ENCODE data around the gene TXNDC17.
"Not testable (repeated sequence)": the region's sequence is repeated elsewhere in the genome, so short reads cannot be mapped to it uniquely, and the experiment has no call there.

Gene TXNDC17

DNA sequence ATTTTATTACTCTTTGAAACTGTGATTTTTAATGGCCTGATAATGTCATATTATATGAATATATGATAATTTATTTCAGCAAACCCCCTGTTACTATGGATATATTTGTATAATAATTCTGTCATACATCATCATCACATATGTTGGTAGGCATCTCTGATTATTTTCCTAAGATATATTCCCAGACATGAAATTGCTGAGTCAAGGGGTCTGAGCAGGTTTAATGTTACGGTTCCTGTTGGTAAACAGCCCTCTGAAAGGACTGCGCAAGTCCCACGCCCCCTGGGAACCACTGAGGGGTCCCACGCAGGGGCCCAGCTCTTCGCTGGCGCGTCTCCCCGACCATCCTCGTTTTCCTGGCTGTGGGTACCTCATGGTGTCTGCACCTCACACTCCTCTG lies 48.1 kb downstream of the TXNDC17 start:
- DNase-seq (ENCODE audit: extremely low spot score), result no peak
- TF ChIP-seq, protein P1, sequence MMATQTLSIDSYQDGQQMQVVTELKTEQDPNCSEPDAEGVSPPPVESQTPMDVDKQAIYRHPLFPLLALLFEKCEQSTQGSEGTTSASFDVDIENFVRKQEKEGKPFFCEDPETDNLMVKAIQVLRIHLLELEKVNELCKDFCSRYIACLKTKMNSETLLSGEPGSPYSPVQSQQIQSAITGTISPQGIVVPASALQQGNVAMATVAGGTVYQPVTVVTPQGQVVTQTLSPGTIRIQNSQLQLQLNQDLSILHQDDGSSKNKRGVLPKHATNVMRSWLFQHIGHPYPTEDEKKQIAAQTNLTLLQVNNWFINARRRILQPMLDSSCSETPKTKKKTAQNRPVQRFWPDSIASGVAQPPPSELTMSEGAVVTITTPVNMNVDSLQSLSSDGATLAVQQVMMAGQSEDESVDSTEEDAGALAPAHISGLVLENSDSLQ (IDR thresholded peaks at IDR 0.05), result no peak
- TF ChIP-seq BHLHE40 (IDR thresholded peaks at IDR 0.05; ENCODE audit: borderline replicate concordance), result no peak
- no peak for TF ChIP-seq ZNF384 (IDR thresholded peaks at IDR 0.05)
- TF ChIP-seq NFRKB (IDR thresholded peaks at IDR 0.05), result no peak
- no peak for TF ChIP-seq ARNT (IDR thresholded peaks at IDR 0.05)
- no peak for TF ChIP-seq FOXA1 (IDR thresholded peaks at IDR 0.05)
- TF ChIP-seq FOXK2 (IDR thresholded peaks at IDR 0.05), result no peak
- TF ChIP-seq FOXM1 (IDR thresholded peaks at IDR 0.05; ENCODE audit: borderline replicate concordance), result no peak
- no peak for TF ChIP-seq CTBP1 (IDR thresholded peaks at IDR 0.05; ENCODE audit: borderline replicate concordance)
- TF ChIP-seq L3MBTL2 (conservative IDR thresholded peaks at IDR 0.05), result no peak
- no peak for TF ChIP-seq SP1 (IDR thresholded peaks at IDR 0.05)
- TF ChIP-seq HDGF (IDR thresholded peaks at IDR 0.05; ENCODE audit: borderline replicate concordance), result no peak
- TF ChIP-seq SUZ12 (IDR thresholded peaks at IDR 0.05), result no peak
- no peak for TF ChIP-seq LEF1 (IDR thresholded peaks at IDR 0.05; ENCODE audit: borderline replicate concordance)
- TF ChIP-seq TARDBP (IDR thresholded peaks at IDR 0.05), result no peak
- TF ChIP-seq ELF4 (IDR thresholded peaks at IDR 0.05), result no peak
- POLR2A ChIA-PET, result no interaction called here
- CTCF ChIA-PET, result no interaction called here

DNA sequence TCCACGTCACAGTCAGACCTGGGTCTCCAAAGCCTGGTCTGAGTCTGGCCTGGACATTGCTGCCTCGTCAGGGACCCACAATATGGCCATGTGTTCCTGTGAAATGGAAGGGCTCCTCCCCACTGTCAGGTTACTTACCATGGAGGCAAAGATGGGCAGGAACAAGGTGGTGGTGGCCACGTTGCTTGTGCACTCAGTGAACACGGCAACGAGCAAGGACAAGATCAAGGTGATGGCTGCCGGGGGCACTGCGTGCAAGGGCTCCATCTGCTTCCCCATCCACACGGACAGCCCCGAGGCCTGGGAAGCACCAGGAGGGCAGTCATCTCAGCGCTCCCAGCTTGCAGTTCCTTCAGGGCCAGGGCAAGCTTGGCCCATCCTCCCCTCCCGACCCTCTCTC lies 49.8 kb downstream of the TXNDC17 start:
- CTCF ChIA-PET, result no interaction called here
- TF ChIP-seq L3MBTL2 (conservative IDR thresholded peaks at IDR 0.05) (no peak), CTBP1 (IDR thresholded peaks at IDR 0.05; ENCODE audit: borderline replicate concordance) (no peak), SUZ12 (IDR thresholded peaks at IDR 0.05) (no peak), BHLHE40 (IDR thresholded peaks at IDR 0.05; ENCODE audit: borderline replicate concordance) (no peak), FOXM1 (IDR thresholded peaks at IDR 0.05; ENCODE audit: borderline replicate concordance) (no peak), LEF1 (IDR thresholded peaks at IDR 0.05; ENCODE audit: borderline replicate concordance) (no peak), ZNF384 (IDR thresholded peaks at IDR 0.05) (no peak), NFRKB (IDR thresholded peaks at IDR 0.05) (no peak), FOXA1 (IDR thresholded peaks at IDR 0.05) (no peak), TARDBP (IDR thresholded peaks at IDR 0.05) (no peak)
- TF ChIP-seq, protein P1 (IDR thresholded peaks at IDR 0.05), result no peak
- DNase-seq (ENCODE audit: extremely low spot score), result no peak
- POLR2A ChIA-PET, result no interaction called here

DNA sequence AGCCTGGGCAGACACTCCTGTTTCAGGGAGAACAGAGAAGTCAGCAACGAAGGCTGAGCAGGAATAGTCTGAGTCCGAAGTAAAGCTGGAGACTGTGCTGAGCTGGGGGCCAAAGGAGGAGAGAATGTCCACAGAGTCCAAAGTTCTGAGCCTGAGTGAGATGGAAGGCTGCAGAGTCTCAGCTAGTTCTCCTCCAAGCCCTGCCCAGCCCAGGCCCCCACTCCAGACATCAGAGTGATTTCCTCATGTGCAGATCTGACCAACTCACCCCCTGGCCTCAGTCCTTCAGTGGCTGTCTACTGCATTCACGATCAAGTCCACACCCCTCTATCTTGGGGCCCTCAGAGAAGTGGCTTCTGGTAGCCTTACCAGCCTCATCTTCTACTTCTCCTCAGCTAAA lies 50.7 kb downstream of the TXNDC17 start:
- CTCF ChIA-PET, result no interaction called here
- POLR2A ChIA-PET, result no interaction called here
- TF ChIP-seq FOXM1 (IDR thresholded peaks at IDR 0.05; ENCODE audit: borderline replicate concordance) (no peak), ARNT (IDR thresholded peaks at IDR 0.05) (no peak), NFRKB (IDR thresholded peaks at IDR 0.05) (no peak), FOXA1 (IDR thresholded peaks at IDR 0.05) (no peak), LEF1 (IDR thresholded peaks at IDR 0.05; ENCODE audit: borderline replicate concordance) (no peak), HDGF (IDR thresholded peaks at IDR 0.05; ENCODE audit: borderline replicate concordance) (no peak), CTBP1 (IDR thresholded peaks at IDR 0.05; ENCODE audit: borderline replicate concordance) (no peak), SUZ12 (IDR thresholded peaks at IDR 0.05) (no peak), TARDBP (IDR thresholded peaks at IDR 0.05) (no peak), L3MBTL2 (conservative IDR thresholded peaks at IDR 0.05) (no peak), SP1 (IDR thresholded peaks at IDR 0.05) (no peak), ELF4 (IDR thresholded peaks at IDR 0.05) (no peak), BHLHE40 (IDR thresholded peaks at IDR 0.05; ENCODE audit: borderline replicate concordance) (no peak), ZNF384 (IDR thresholded peaks at IDR 0.05) (no peak), FOXK2 (IDR thresholded peaks at IDR 0.05) (no peak)
- TF ChIP-seq, protein P1 (IDR thresholded peaks at IDR 0.05), result no peak
- no peak for DNase-seq (ENCODE audit: extremely low spot score)

DNA sequence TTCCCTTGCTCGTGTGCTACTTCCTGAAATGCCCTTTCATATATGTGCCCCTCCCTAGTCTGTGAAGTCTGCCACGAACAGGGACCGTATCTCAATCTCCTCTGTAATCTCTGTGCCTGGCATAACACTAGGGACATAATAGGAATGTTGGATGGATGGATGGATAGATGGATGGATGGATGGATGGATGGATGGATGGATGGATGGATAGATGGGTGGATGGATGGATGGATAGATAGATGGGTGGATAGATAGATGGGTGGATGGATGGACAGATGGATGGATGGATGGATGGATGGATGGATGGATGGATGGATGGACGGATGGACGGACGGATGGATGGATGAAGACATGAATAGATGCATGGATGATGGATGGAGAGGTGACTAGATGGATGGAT lies 51.1 kb downstream of the TXNDC17 start:
- POLR2A ChIA-PET; CTCF ChIA-PET; DNase-seq (ENCODE audit: extremely low spot score): not testable (repeated sequence)
